Ascending aorta (tissue), 2 donors: ENCODE measurements around the gene DNAJC11. TPM values are rescaled to one million over a fixed set of nuclear protein-coding genes. Genes with fewer than 3 reads are reported as not detected.
A peak's percentile ranks its signal among the peaks of the same experiment; 100 is the strongest.
"Not testable (repeated sequence)": the region's sequence is repeated elsewhere in the genome, so short reads cannot be mapped to it uniquely, and the experiment has no call there.

Experiments
- DNase-seq, 2 donors: peaks; one replicate each; pipeline ENCODE4 v3.0.0-alpha.2; 2019; ENCODE audit warnings: low spot score in 2 of 2
- H3K27ac ChIP-seq, 2 donors: fragments of 200-600 bp; sonication (generic); one replicate each; pipeline ENCODE4 v1.5.1; 2016 to 2017; ENCODE audit warnings: mild to moderate bottlenecking in 1 of 2
- H3K27me3 ChIP-seq: fragments of 200-600 bp; sonication (generic); one replicate; pipeline ENCODE4 v1.5.1; 2017
- H3K36me3 ChIP-seq, 2 donors: fragments of 200-600 bp; sonication (generic); one replicate each; pipeline ENCODE4 v1.5.1; 2016
- H3K4me1 ChIP-seq, 2 donors: fragments of 200-600 bp; sonication (generic); one replicate each; pipeline ENCODE4 v1.5.1; 2016 to 2017; ENCODE audit warnings: mild to moderate bottlenecking in 1 of 2
- H3K4me3 ChIP-seq, 2 donors: fragments of 200-600 bp; sonication (generic); one replicate each; pipeline ENCODE4 v1.5.1; 2016 to 2017; ENCODE audit warnings: mild to moderate bottlenecking in 1 of 2
- H3K9me3 ChIP-seq, 2 donors: fragments of 200-600 bp; sonication (generic); one replicate each; pipeline ENCODE4 v1.5.1; 2016
- CTCF ChIP-seq, 3 experiments: fragments of 200-600 bp in 2 of 3; fragments of 450-650 bp in 1 of 3; sonication (generic) in 2 of 3; IDR thresholded peaks; one replicate each; pipeline ENCODE4 v1.5.1; 2016 to 2019; ENCODE audit warnings: antibody characterized with exemption in 3 of 3, mild to moderate bottlenecking in 1 of 3, moderate library complexity in 1 of 3
- intact Hi-C: fragments of 100-400 bp; cut with DNase I; formaldehyde crosslinking; loops from one replicate; pipeline ENCODE4 v1.15.1; 2023
- total RNA-seq: library from RNA; depleted of rRNA; stranded (reverse); fragments of >200 nt; gene quantifications from one replicate; pipeline ENCODE4 v1.1.0, GENCODE V29; 2016

DNAJC11 gene
- total RNA-seq, result 12.9 TPM

GRCh38 chr1:6701437-6702153 lies at the start of gene DNAJC11:
Gene DNAJC11, minus strand, starts transcription at chr1:6701816. Its CDS starts 16 bp downstream, at chr1:6701800.
- H3K27me3 ChIP-seq, result no peaks in the 10 kb centered on the region
- no peaks in the 10 kb centered on the region for H3K36me3 ChIP-seq
- no peaks in the 10 kb centered on the region for H3K9me3 ChIP-seq
- H3K4me3 ChIP-seq, result peak within 1 kb of the TSS; percentile 90 to 96
- H3K4me1 ChIP-seq, result peaks cover 12 to 15% of the 10 kb centered on the region in 2 donors
- peak within 1 kb of the TSS; percentile 55 to 77 for H3K27ac ChIP-seq
- intact Hi-C loops, result loop anchor here (2.0 to 10.0 kb wide), 3 partner anchors 77 to 147 kb away; partner anchors contain the start of genes NOL9, TAS1R1 and THAP3
- DNase-seq, result peak; percentile 30 to 92
- peak; percentile 47 to 100 (median 54) for TF ChIP-seq CTCF (IDR thresholded peaks at IDR 0.05)

- Histone ChIP-seq H3K27me3 (no peaks in the 10 kb centered on the region), H3K27ac (no peak overlapping the region), H3K36me3 (no peaks in the 10 kb centered on the region), H3K4me1 (no peaks in the 10 kb centered on the region), H3K4me3 (no peak overlapping the region), H3K9me3 (no peaks in the 10 kb centered on the region)
- no peak for DNase-seq
- intact Hi-C loops, result no loop called here
- no peak for TF ChIP-seq CTCF (IDR thresholded peaks at IDR 0.05)
These were observed 48.9 kb upstream of the DNAJC11 start for GRCh38 chr1:6750490-6750889.

GRCh38 chr1:6747674-6748073 lies 46.1 kb upstream of the DNAJC11 start:
- no peak overlapping the region for H3K4me3 ChIP-seq
- peaks cover 6 to 10% of the 10 kb centered on the region in 2 donors for H3K4me1 ChIP-seq
- H3K9me3 ChIP-seq, result no peaks in the 10 kb centered on the region
- no peaks in the 10 kb centered on the region for H3K36me3 ChIP-seq
- intact Hi-C loops, result no loop called here
- H3K27ac ChIP-seq, result no peak overlapping the region
- DNase-seq, result no peak
- H3K27me3 ChIP-seq, result no peaks in the 10 kb centered on the region
- TF ChIP-seq CTCF (IDR thresholded peaks at IDR 0.05), result no peak

GRCh38 chr1:6745073-6745472 lies 43.5 kb upstream of the DNAJC11 start:
- Histone ChIP-seq H3K9me3 (no peaks in the 10 kb centered on the region), H3K27me3 (no peaks in the 10 kb centered on the region), H3K4me1 (peaks cover 6 to 11% of the 10 kb centered on the region in 2 donors), H3K36me3 (no peaks in the 10 kb centered on the region), H3K4me3 (no peak overlapping the region), H3K27ac (no peak overlapping the region)
- TF ChIP-seq CTCF (IDR thresholded peaks at IDR 0.05), result no peak
- no peak for DNase-seq
- intact Hi-C loops, result no loop called here

GRCh38 chr1:6743189-6744101 lies 41.8 kb upstream of the DNAJC11 start:
- intact Hi-C loops, result loop anchor here (1.0 kb wide), 1 partner anchor 41 kb away; no protein-coding TSS in a partner anchor
- H3K4me1 ChIP-seq, result peaks cover 6 to 11% of the 10 kb centered on the region in 2 donors
- peak overlapping the region in 1 of 2 donors; percentile 43 for H3K4me3 ChIP-seq
- TF ChIP-seq CTCF (IDR thresholded peaks at IDR 0.05), result no peak
- H3K36me3 ChIP-seq, result no peaks in the 10 kb centered on the region
- H3K27me3 ChIP-seq, result no peaks in the 10 kb centered on the region
- peak overlapping the region; percentile 90 to 93 for H3K27ac ChIP-seq
- H3K9me3 ChIP-seq, result no peaks in the 10 kb centered on the region
- peak; percentile 9 to 84 for DNase-seq

- H3K27me3 ChIP-seq, H3K9me3 ChIP-seq, H3K4me3 ChIP-seq, H3K36me3 ChIP-seq, DNase-seq: not testable (repeated sequence)
- peak overlapping the region; percentile 90 to 93 for H3K27ac ChIP-seq
- peaks cover 6 to 11% of the 10 kb centered on the region in 2 donors for H3K4me1 ChIP-seq
- intact Hi-C loops, result loop anchor here (1.0 kb wide), 1 partner anchor 42 kb away; no protein-coding TSS in a partner anchor
These were observed 41.1 kb upstream of the DNAJC11 start for GRCh38 chr1:6742676-6743188.
